ENCODE measurements around the gene ARHGAP23. TPM values are rescaled to one million over a fixed set of nuclear protein-coding genes. Genes with fewer than 3 reads are reported as not detected.
"Not testable (repeated sequence)": the region's sequence is repeated elsewhere in the genome, so short reads cannot be mapped to it uniquely, and the experiment has no call there.

The ARHGAP23 gene
- total RNA-seq, 1 experiment from 2014 or later: 140 TPM

DNA sequence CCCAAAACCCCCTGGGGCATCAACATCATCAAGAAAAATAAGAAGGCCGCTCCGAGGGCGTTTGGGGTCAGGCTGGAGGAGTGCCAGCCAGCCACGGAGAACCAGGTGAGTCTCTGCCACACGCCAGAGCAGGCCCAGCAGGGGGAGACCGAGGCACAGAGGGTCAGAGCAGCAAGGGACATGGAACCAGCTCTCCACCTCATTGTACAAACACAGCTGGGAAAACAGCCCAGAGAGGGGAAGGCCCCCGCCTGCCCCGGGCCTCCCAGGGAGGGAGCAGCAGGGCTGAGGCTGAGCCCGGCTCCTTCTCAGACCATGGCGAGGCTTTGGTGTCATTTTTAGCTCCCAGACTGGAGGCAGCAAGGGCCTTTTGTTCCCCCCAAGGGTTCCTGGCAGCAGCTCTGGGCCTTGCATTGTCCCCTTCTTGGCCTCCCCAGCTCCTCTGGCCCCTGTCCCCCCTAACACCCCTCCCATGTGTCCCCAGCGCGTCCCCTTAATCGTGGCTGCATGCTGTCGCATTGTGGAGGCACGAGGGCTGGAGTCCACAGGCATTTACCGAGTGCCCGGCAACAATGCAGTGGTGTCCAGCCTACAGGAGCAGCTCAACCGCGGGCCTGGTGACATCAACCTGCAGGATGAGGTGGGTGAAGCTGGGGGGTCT lies 53.9 kb downstream of the ARHGAP23 start:
- not testable (repeated sequence) for DNase-seq; H3K4me3 Mint-ChIP-seq (ENCODE audit: low read depth, unreplicated experiment); BruUV-seq (replicated peaks); H3K9me3 Mint-ChIP-seq (ENCODE audit: low read depth, unreplicated experiment); H3K27ac Mint-ChIP-seq (ENCODE audit: unreplicated experiment); H3K27me3 Mint-ChIP-seq (ENCODE audit: unreplicated experiment)
- CTCF ChIA-PET: interaction anchor here (0.6 to 1.8 kb wide), 5 partner anchors 17 to 1232 kb away, joined by 3 to 6 read pairs (median 4); no protein-coding TSS in a partner anchor
- H3K36me3 Mint-ChIP-seq (ENCODE audit: insufficient read depth, unreplicated experiment): peaks cover 24% of the 10 kb centered on the region
- intact Hi-C loops (cut with micrococcal nuclease; ENCODE audit: unreplicated experiment): loop anchor here (5.0 kb wide), 1 partner anchor 130 kb away; the partner anchor contains the start of gene SOCS7
- peaks cover 23% of the 10 kb centered on the region for H3K4me1 Mint-ChIP-seq (ENCODE audit: low read depth, unreplicated experiment)

DNA sequence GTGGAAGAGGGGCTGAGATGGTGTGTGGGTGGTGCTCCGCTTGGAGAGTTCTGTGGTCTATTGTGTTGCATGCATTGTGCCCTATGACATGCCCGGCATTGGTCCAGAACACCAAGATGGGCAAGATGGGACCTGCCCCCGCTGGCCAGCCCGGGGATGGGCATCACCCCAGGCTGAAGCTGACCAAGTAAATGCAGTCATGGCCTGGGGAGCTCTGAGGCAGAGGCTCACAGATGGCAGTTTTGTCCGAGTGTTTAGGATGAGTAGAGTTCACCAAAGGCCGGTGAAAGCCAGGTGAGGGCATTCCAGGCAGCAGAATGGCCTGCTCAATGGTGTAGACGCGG lies 54.4 kb downstream of the ARHGAP23 start:
- CTCF ChIA-PET: interaction anchor here (0.9 to 1.8 kb wide), 4 partner anchors 18 to 42 kb away, joined by 3 to 6 read pairs (median 4); no protein-coding TSS in a partner anchor
- DNase-seq; BruUV-seq (replicated peaks); H3K9me3 Mint-ChIP-seq (ENCODE audit: low read depth, unreplicated experiment); H3K27me3 Mint-ChIP-seq (ENCODE audit: unreplicated experiment); H3K27ac Mint-ChIP-seq (ENCODE audit: unreplicated experiment); H3K4me3 Mint-ChIP-seq (ENCODE audit: low read depth, unreplicated experiment): not testable (repeated sequence)
- H3K4me1 Mint-ChIP-seq (ENCODE audit: low read depth, unreplicated experiment): peaks cover 23% of the 10 kb centered on the region
- intact Hi-C loops (cut with micrococcal nuclease; ENCODE audit: unreplicated experiment): loop anchor here (5.0 kb wide), 1 partner anchor 130 kb away; the partner anchor contains the start of gene SOCS7
- H3K36me3 Mint-ChIP-seq (ENCODE audit: insufficient read depth, unreplicated experiment): peaks cover 22% of the 10 kb centered on the region

DNA sequence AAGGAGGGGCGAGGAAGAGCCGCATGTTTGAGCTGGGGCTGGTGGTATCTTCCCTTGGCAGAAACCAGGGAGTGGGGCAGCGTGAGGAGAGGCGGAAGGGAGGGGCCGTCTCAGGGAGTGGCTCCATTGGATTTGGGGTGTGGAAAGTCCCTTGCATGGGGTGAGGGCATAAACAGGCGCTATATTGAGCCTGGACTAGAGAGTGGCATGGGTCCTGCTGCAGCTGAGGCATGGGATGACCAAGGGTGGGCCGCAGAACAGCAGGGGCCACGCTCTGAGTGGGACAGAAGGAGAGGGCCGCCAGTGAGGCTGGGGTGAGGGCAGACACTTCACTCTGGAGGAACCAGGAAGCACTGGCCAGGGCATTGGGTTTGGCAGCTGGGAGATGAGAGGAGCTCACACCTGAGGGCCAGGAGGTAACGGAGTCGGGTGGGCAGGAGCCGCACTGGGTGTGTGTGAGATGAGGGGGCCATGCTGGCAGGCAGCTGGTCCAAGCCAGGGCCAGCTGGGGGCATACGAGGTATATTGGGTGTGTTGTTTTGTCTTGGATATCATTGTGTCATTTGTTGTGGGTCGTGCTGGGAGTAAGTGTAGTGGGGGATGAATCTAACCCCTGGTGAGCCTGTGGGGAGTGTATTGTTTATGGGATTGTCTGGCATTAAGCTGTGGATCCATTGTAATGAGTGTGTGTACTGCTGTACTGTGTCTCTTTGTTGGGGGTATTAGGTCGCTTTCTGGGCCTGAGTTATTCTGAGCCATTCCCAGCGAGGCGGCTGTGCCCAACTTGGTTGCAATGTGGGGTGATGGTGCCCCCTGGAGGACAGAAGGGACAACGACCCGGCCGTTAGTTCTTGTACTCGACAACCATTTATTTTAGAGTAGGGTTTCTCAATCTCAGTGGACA lies 56.2 kb downstream of the ARHGAP23 start:
- CTCF ChIA-PET: interaction anchor here (0.6 to 2.6 kb wide), 4 partner anchors 41 to 138 kb away, joined by 3 to 13 read pairs (median 5); no protein-coding TSS in a partner anchor
- TF ChIP-seq, protein P1, sequence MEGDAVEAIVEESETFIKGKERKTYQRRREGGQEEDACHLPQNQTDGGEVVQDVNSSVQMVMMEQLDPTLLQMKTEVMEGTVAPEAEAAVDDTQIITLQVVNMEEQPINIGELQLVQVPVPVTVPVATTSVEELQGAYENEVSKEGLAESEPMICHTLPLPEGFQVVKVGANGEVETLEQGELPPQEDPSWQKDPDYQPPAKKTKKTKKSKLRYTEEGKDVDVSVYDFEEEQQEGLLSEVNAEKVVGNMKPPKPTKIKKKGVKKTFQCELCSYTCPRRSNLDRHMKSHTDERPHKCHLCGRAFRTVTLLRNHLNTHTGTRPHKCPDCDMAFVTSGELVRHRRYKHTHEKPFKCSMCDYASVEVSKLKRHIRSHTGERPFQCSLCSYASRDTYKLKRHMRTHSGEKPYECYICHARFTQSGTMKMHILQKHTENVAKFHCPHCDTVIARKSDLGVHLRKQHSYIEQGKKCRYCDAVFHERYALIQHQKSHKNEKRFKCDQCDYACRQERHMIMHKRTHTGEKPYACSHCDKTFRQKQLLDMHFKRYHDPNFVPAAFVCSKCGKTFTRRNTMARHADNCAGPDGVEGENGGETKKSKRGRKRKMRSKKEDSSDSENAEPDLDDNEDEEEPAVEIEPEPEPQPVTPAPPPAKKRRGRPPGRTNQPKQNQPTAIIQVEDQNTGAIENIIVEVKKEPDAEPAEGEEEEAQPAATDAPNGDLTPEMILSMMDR (IDR thresholded peaks at IDR 0.05; ENCODE audit: unreplicated experiment): peak; percentile 99
- Mint-ChIP-seq H3K4me1 (ENCODE audit: low read depth, unreplicated experiment) (peaks cover 23% of the 10 kb centered on the region), H3K36me3 (ENCODE audit: insufficient read depth, unreplicated experiment) (peaks cover 28% of the 10 kb centered on the region), H3K27ac (ENCODE audit: unreplicated experiment) (peak overlapping the region; percentile 0)
- not testable (repeated sequence) for H3K27me3 Mint-ChIP-seq (ENCODE audit: unreplicated experiment); H3K4me3 Mint-ChIP-seq (ENCODE audit: low read depth, unreplicated experiment); H3K9me3 Mint-ChIP-seq (ENCODE audit: low read depth, unreplicated experiment); BruUV-seq (replicated peaks)
- DNase-seq: peak; percentile 94
- intact Hi-C loops (cut with micrococcal nuclease; ENCODE audit: unreplicated experiment): loop anchor here (1.0 to 5.0 kb wide), 3 partner anchors 40 to 132 kb away; partner anchors contain the start of gene SOCS7

DNA sequence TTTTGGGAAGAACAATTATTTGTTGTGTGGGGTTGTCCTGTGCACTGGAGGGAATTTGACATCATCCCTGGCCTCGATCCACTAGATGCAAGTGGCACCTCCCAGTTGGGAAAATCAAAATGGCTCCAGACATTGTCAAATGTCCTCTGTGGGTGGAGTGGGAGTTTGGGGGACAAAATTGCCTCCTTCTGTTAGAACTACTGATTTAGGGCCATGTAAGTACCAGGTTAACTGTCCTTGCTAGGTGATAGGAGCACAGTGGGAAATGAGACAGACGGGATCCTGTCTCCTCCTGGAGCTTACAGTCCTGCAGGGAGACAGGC lies 56.8 kb downstream of the ARHGAP23 start:
- Mint-ChIP-seq H3K4me3 (ENCODE audit: low read depth, unreplicated experiment) (no peak overlapping the region), H3K4me1 (ENCODE audit: low read depth, unreplicated experiment) (peaks cover 23% of the 10 kb centered on the region), H3K27me3 (ENCODE audit: unreplicated experiment) (no peaks in the 10 kb centered on the region), H3K36me3 (ENCODE audit: insufficient read depth, unreplicated experiment) (peaks cover 28% of the 10 kb centered on the region), H3K27ac (ENCODE audit: unreplicated experiment) (peak overlapping the region; percentile 0), H3K9me3 (ENCODE audit: low read depth, unreplicated experiment) (no peaks in the 10 kb centered on the region)
- BruUV-seq (replicated peaks): no TSS peak
- TF ChIP-seq, protein P1 (IDR thresholded peaks at IDR 0.05; ENCODE audit: unreplicated experiment): peak; percentile 20
- intact Hi-C loops (cut with micrococcal nuclease; ENCODE audit: unreplicated experiment): no loop called here
- CTCF ChIA-PET: interaction anchor here (1.3 to 2.6 kb wide), 2 partner anchors 44 to 62 kb away, joined by 3 to 13 read pairs; no protein-coding TSS in a partner anchor
- no peak for DNase-seq

DNA sequence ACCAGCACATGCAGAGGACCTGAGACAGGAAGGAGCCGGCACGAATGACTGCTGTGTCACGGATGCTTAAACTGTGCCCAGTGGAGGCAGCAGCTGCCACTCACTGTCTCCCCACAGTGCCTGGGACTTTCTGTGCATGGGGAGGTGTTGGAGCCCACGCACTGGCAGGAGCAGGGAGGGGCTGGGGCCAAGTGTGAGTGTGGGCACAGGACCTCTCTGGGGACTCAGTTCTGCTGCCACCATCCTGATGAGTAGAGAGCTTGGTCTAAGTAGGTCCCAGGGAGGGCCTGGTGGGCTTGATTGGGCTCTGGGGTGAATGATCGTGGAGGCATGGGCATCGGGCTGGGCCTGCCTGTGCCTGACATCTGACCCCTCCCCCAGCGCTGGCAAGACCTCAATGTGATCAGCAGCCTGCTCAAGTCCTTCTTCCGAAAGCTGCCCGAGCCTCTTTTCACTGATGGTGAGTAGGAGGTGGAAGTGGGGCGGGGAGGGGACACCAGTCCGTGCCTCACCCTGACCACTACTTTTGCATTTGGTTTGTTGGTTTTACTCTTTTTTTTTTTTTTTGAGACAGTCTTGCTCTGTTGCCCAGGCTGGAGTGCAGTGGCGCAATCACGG lies 57.5 kb downstream of the ARHGAP23 start:
- H3K27me3 Mint-ChIP-seq (ENCODE audit: unreplicated experiment); DNase-seq; intact Hi-C loops (cut with micrococcal nuclease; ENCODE audit: unreplicated experiment); H3K9me3 Mint-ChIP-seq (ENCODE audit: low read depth, unreplicated experiment); BruUV-seq (replicated peaks); H3K4me3 Mint-ChIP-seq (ENCODE audit: low read depth, unreplicated experiment): not testable (repeated sequence)
- peaks cover 34% of the 10 kb centered on the region for H3K36me3 Mint-ChIP-seq (ENCODE audit: insufficient read depth, unreplicated experiment)
- peak overlapping the region; percentile 0 for H3K27ac Mint-ChIP-seq (ENCODE audit: unreplicated experiment)
- CTCF ChIA-PET: interaction anchor here (0.7 to 2.9 kb wide), 7 partner anchors 25 to 859 kb away, joined by 3 to 15 read pairs (median 6); no protein-coding TSS in a partner anchor
- H3K4me1 Mint-ChIP-seq (ENCODE audit: low read depth, unreplicated experiment): peaks cover 23% of the 10 kb centered on the region

DNA sequence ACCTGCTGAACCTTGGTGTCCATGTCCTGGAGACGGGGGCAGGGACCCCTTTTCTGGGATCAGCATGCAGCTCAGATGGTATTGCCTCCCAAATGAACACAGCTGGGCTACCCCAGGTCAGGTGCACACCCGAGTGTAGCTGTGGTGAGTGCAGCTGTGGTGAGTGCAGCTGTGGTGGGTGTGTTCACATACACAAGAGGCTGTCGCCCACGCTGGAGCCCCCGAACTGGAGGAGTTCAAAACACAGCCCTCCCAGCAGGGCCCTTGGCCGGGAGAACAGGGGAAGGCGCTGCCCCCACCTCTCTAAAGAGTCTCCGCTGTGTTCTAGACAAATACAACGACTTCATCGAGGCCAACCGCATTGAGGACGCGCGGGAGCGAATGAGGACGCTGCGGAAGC lies 61.5 kb downstream of the ARHGAP23 start:
- not testable (repeated sequence) for BruUV-seq (replicated peaks)

DNA sequence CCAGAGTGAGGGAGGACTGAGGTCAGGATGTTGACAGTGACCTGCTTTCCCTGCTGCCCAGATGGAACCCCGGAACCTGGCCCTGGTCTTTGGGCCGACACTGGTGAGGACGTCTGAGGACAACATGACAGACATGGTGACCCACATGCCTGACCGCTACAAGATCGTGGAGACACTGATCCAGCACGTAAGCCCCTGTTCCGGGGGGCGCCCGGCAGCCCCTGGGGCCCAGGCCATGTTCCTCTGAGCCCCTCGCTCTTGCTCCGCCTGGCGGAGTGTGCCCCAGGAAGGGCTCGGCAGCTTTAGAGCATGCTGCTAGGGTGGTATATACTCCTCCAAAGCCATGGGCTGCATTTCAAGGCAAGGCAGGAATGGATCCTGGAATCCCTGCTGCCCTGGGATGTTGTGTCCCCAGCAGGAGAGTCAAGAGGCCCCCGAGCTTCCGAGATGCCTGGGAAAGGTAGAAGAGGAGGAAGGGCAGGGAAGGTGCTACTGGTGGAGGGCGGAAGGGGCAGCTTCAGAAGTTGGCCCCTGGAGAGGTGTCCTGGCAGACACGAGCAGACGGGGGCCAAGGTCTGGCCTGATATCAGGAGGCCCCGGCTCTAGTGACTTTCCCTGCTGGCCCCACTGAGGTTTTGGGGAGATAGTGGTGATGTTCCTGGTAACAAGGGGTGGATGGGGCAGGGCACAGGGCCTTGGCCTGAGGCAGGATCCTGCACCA lies 63.2 kb downstream of the ARHGAP23 start:
- not testable (repeated sequence) for DNase-seq; H3K27ac Mint-ChIP-seq (ENCODE audit: unreplicated experiment); H3K4me1 Mint-ChIP-seq (ENCODE audit: low read depth, unreplicated experiment); H3K9me3 Mint-ChIP-seq (ENCODE audit: low read depth, unreplicated experiment); BruUV-seq (replicated peaks); H3K27me3 Mint-ChIP-seq (ENCODE audit: unreplicated experiment); H3K4me3 Mint-ChIP-seq (ENCODE audit: low read depth, unreplicated experiment)
- H3K36me3 Mint-ChIP-seq (ENCODE audit: insufficient read depth, unreplicated experiment): peaks cover 36% of the 10 kb centered on the region
- CTCF ChIA-PET: interaction anchor here (0.6 to 2.7 kb wide), 4 partner anchors 66 to 176 kb away, joined by 4 to 13 read pairs (median 5); no protein-coding TSS in a partner anchor
- intact Hi-C loops (cut with micrococcal nuclease; ENCODE audit: unreplicated experiment): loop anchor here (1.0 to 5.0 kb wide), 5 partner anchors 46 to 176 kb away; no protein-coding TSS in a partner anchor

More for the DNA sequence above, 61.5 kb downstream of the ARHGAP23 start:
- CTCF ChIA-PET: interaction anchor here (0.7 to 2.1 kb wide), 5 partner anchors 25 to 178 kb away, joined by 3 to 7 read pairs (median 5); no protein-coding TSS in a partner anchor
- H3K4me3 Mint-ChIP-seq (ENCODE audit: low read depth, unreplicated experiment); H3K27ac Mint-ChIP-seq (ENCODE audit: unreplicated experiment); DNase-seq; H3K4me1 Mint-ChIP-seq (ENCODE audit: low read depth, unreplicated experiment); H3K27me3 Mint-ChIP-seq (ENCODE audit: unreplicated experiment); H3K9me3 Mint-ChIP-seq (ENCODE audit: low read depth, unreplicated experiment): not testable (repeated sequence)
- peaks cover 50% of the 10 kb centered on the region for H3K36me3 Mint-ChIP-seq (ENCODE audit: insufficient read depth, unreplicated experiment)
- intact Hi-C loops (cut with micrococcal nuclease; ENCODE audit: unreplicated experiment): loop anchor here (5.0 kb wide), 1 partner anchor 48 kb away; no protein-coding TSS in a partner anchor

All from Calu3 (cell line).